ENCODE data around the gene ZNF221. TPM values are rescaled to one million over a fixed set of nuclear protein-coding genes. Genes with fewer than 3 reads are reported as not detected.

Gene ZNF221
- total and polyA plus RNA-seq, 2 donors (not counting 1 experiment from before 2014, with no cell fraction given) = 0.63 to 7.0 TPM

DNA sequence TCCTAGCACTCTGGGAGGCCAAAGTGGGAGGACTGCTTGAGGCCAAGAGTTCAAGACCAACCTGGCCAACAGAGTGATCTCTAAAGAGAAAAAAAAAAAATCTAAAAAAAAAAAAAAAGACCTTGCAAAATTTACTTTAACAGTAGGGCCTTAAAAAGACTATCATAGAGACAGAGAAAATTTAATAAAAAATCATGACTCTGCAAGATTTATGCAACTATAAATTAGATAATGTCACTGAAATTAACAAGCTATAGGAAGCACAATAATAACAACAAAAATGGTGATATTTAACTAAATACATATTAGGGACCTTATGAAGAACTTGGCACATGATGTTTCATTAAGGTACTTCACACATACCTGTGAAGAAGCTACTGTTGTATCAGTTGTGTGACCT is 27.2 kb upstream of the ZNF221 start:
- Mint-ChIP-seq H3K27ac (no peak overlapping the region), H3K4me1 (no peaks in the 10 kb centered on the region), H3K4me3 (no peak overlapping the region), H3K9me3 (ENCODE audit: insufficient read depth) (peaks cover 7% of the 10 kb centered on the region), H3K27me3 (no peaks in the 10 kb centered on the region)
- intact Hi-C loops (cut with micrococcal nuclease) = no loop called here
- no peaks in the 10 kb centered on the region for H4K20me1 ChIP-seq (ENCODE audit: control insufficient read depth, insufficient read depth, low read length, poor library complexity, severe bottlenecking)
- H3K79me2 ChIP-seq (ENCODE audit: control insufficient read depth, insufficient read depth, low read length) = no peaks in the 10 kb centered on the region
- H3K9ac ChIP-seq (ENCODE audit: low read length) = no peak overlapping the region
- no peak overlapping the region for H3K4me2 ChIP-seq (replicated peaks; ENCODE audit: low read depth, low read length, poor library complexity, severe bottlenecking)
- peaks cover 1 to 82% of the 10 kb centered on the region in 2 experiments for H3K36me3 ChIP-seq (replicated peaks in 1 of 2; ENCODE audit: control extremely low read depth in 1 of 2, control insufficient read depth in 1 of 2, extremely low read depth in 1 of 2, insufficient read depth in 2 of 2, low read length in 1 of 2)
- no peak overlapping the region for H2AFZ ChIP-seq (ENCODE audit: insufficient read depth, low read depth, low read length, poor library complexity, severe bottlenecking)
- peaks cover 0 to 17% (median 7%) of the 10 kb centered on the region in 3 donors for H3K9me3 ChIP-seq (ENCODE audit: control extremely low read depth in 1 of 3, control insufficient read depth in 2 of 3, insufficient read depth in 1 of 3, low read length in 2 of 3)
- H3K27me3 ChIP-seq (replicated peaks in 1 of 4; ENCODE audit: control extremely low read depth in 1 of 4, control insufficient read depth in 3 of 4, insufficient read depth in 4 of 4, low read length in 3 of 4) = no peaks in the 10 kb centered on the region
- DNase-seq = no peak
- H3K4me3 ChIP-seq (ENCODE audit: control extremely low read depth in 1 of 5, extremely low read depth in 1 of 5, insufficient read depth in 1 of 5, low read depth in 2 of 5, low read length in 4 of 5) = no peak overlapping the region
- ChIA-PET CTCF (no interaction called here), POLR2A (no interaction called here)
- no peak for TF ChIP-seq CTCF (IDR thresholded peaks at IDR 0.05)
- TF ChIP-seq EZH2 (IDR thresholded peaks at IDR 0.05; ENCODE audit: borderline replicate concordance, insufficient read depth, low read depth, low read length, poor library complexity, severe bottlenecking) = no peak
- H3K4me1 ChIP-seq (ENCODE audit: control insufficient read depth in 2 of 2, insufficient read depth in 2 of 2, low read length in 2 of 2) = no peaks in the 10 kb centered on the region
- no peak overlapping the region for H3K27ac ChIP-seq (ENCODE audit: low read length in 2 of 2)
- ATAC-seq (ENCODE audit: low read depth) = no peak

DNA sequence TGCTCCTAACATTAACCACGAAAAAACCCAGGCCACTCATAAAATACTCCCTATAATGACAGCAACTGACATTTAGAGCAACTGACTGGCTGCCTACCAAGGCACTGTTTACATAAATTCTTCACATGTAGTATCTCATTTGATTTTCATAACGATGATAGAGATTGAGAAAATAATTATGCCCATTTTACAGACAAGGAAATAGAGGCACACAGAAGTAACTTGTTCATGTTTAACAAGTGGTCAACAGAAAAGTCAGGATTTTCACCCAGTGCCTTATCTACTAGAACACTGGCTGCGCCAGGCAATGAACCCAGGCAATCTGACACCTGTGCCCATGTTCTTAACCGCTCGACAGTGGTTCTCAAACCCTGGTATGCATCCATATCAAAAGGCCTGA is 22.2 kb upstream of the ZNF221 start:
- no peaks in the 10 kb centered on the region for H3K27me3 ChIP-seq (replicated peaks in 1 of 4; ENCODE audit: control extremely low read depth in 1 of 4, control insufficient read depth in 3 of 4, insufficient read depth in 4 of 4, low read length in 3 of 4)
- H3K9me3 Mint-ChIP-seq (ENCODE audit: insufficient read depth) = peaks cover 2% of the 10 kb centered on the region
- H3K9me3 ChIP-seq (ENCODE audit: control extremely low read depth in 1 of 3, control insufficient read depth in 2 of 3, insufficient read depth in 1 of 3, low read length in 2 of 3) = peaks cover 0 to 4% (median 0%) of the 10 kb centered on the region in 3 donors
- CTCF ChIA-PET = no interaction called here
- no peak overlapping the region for H3K27ac ChIP-seq (ENCODE audit: low read length in 2 of 2)
- H3K27me3 Mint-ChIP-seq = no peaks in the 10 kb centered on the region
- H3K4me3 Mint-ChIP-seq = no peak overlapping the region
- TF ChIP-seq EZH2 (IDR thresholded peaks at IDR 0.05; ENCODE audit: borderline replicate concordance, insufficient read depth, low read depth, low read length, poor library complexity, severe bottlenecking) = no peak
- TF ChIP-seq CTCF (IDR thresholded peaks at IDR 0.05) = no peak
- no peak overlapping the region for H2AFZ ChIP-seq (ENCODE audit: insufficient read depth, low read depth, low read length, poor library complexity, severe bottlenecking)
- H3K79me2 ChIP-seq (ENCODE audit: control insufficient read depth, insufficient read depth, low read length) = peaks cover 5% of the 10 kb centered on the region
- POLR2A ChIA-PET = no interaction called here
- no peak overlapping the region for H3K4me2 ChIP-seq (replicated peaks; ENCODE audit: low read depth, low read length, poor library complexity, severe bottlenecking)
- peaks cover under 1 to 1% of the 10 kb centered on the region in 2 donors for H3K4me1 ChIP-seq (ENCODE audit: control insufficient read depth in 2 of 2, insufficient read depth in 2 of 2, low read length in 2 of 2)
- no peaks in the 10 kb centered on the region for H4K20me1 ChIP-seq (ENCODE audit: control insufficient read depth, insufficient read depth, low read length, poor library complexity, severe bottlenecking)
- peaks cover 2 to 69% of the 10 kb centered on the region in 2 experiments for H3K36me3 ChIP-seq (replicated peaks in 1 of 2; ENCODE audit: control extremely low read depth in 1 of 2, control insufficient read depth in 1 of 2, extremely low read depth in 1 of 2, insufficient read depth in 2 of 2, low read length in 1 of 2)
- ATAC-seq (ENCODE audit: low read depth) (no peak), DNase-seq (no peak)
- H3K27ac Mint-ChIP-seq = no peak overlapping the region
- no peak overlapping the region for H3K4me3 ChIP-seq (ENCODE audit: control extremely low read depth in 1 of 5, extremely low read depth in 1 of 5, insufficient read depth in 1 of 5, low read depth in 2 of 5, low read length in 4 of 5)
- WGBS (ENCODE audit: insufficient coverage) = 95% methylated on average over 4 of the region's 5 CpGs
- peaks cover 6% of the 10 kb centered on the region for H3K4me1 Mint-ChIP-seq
- intact Hi-C loops (cut with micrococcal nuclease) = no loop called here
- no peak overlapping the region for H3K9ac ChIP-seq (ENCODE audit: low read length)
